Measurements from ENCODE around the gene SALL2. TPM values are rescaled to one million over a fixed set of nuclear protein-coding genes. Genes with fewer than 3 reads are reported as not detected.
A peak's percentile ranks its signal among the peaks of the same experiment; 100 is the strongest.

The SALL2 gene
- total and polyA plus RNA-seq, 2 of the 8 experiments (the other 6 are each of a cell fraction or from before 2014, with no cell fraction given): 310 to 360 TPM

GRCh38 chr14:21501568-21501967 is 24.6 kb downstream of the SALL2 start:
- H3K4ac ChIP-seq (replicated peaks; ENCODE audit: insufficient read length, low read depth, low read length): no peak overlapping the region
- no peak overlapping the region for H2BK5ac ChIP-seq (ENCODE audit: low read depth, low read length)
- H4K8ac ChIP-seq (ENCODE audit: extremely low read depth, insufficient read depth, low read length): no peak overlapping the region
- H3K36me3 ChIP-seq (ENCODE audit: control insufficient read depth in 2 of 4, insufficient read depth in 4 of 4, low read length in 3 of 4): peaks cover 37 to 88% (median 60%) of the 10 kb centered on the region in 4 experiments
- no peak overlapping the region for H2BK15ac ChIP-seq (ENCODE audit: low read length)
- H3K79me2 ChIP-seq (ENCODE audit: control insufficient read depth in 1 of 2, insufficient read depth in 2 of 2, low read length in 2 of 2): peaks cover 0 to 33% of the 10 kb centered on the region in 2 experiments; a peak in 3 of 4 replicates
- no peaks in the 10 kb centered on the region for H3K9me3 ChIP-seq (ENCODE audit: insufficient read depth in 2 of 2, low read depth in 1 of 2, low read length in 1 of 2)
- no peak overlapping the region for H3K23ac ChIP-seq (ENCODE audit: insufficient read length)
- no peak overlapping the region for H3K4me3 ChIP-seq (ENCODE audit: extremely low read depth in 1 of 4, insufficient read depth in 2 of 4, low read depth in 3 of 4, low read length in 4 of 4)
- no peak overlapping the region for H3K14ac ChIP-seq (ENCODE audit: insufficient read length)
- WGBS, 2 experiments (ENCODE audit: extremely low coverage in 1 of 2, insufficient coverage in 1 of 2, insufficient read length in 1 of 2, insufficient replicate concordance in 2 of 2, low coverage in 1 of 2, low lambda C conversion rate in 2 of 2, missing lambda C conversion rate in 1 of 2): 98% methylated on average over 5 of the region's 5 CpGs; no CpG with 5 or more reads in 1 of the 2 experiments
- H3K18ac ChIP-seq (ENCODE audit: extremely low read depth, low read length): no peak overlapping the region
- H2AK5ac ChIP-seq (ENCODE audit: low read depth, low read length): no peak overlapping the region
- H2BK20ac ChIP-seq (ENCODE audit: low read length): no peak overlapping the region
- no peak overlapping the region for H3K4me2 ChIP-seq (ENCODE audit: insufficient read depth in 1 of 2, low read depth in 2 of 2, low read length in 2 of 2)
- no peak overlapping the region for H3K27ac ChIP-seq (ENCODE audit: low read depth, low read length)
- no peak overlapping the region for H3K56ac ChIP-seq (replicated peaks; ENCODE audit: insufficient read length, low read depth, low read length)
- no peak overlapping the region for H2AFZ ChIP-seq (ENCODE audit: low read length)
- H3K4me1 ChIP-seq (replicated peaks in 1 of 4; ENCODE audit: control insufficient read depth in 3 of 4, insufficient read depth in 4 of 4, low read length in 3 of 4): peaks cover 0 to 4% (median 1%) of the 10 kb centered on the region in 4 experiments; a peak in 2 of 7 replicates
- no peak overlapping the region for H3K9ac ChIP-seq (replicated peaks in 1 of 4; ENCODE audit: extremely low read depth in 1 of 4, low read depth in 3 of 4, low read length in 3 of 4)
- H4K5ac ChIP-seq (ENCODE audit: insufficient read length, low read depth, low read length): no peak overlapping the region
- no peak overlapping the region for H2BK120ac ChIP-seq (replicated peaks; ENCODE audit: low read depth, low read length)
- ChIA-PET CTCF (ENCODE audit: partially characterized antibody) (interaction anchor here (1.0 to 5.4 kb wide), 5 partner anchors 10 to 56 kb away, joined by 3 to 64 read pairs (median 3); partner anchors contain the start of genes METTL3, RAB2B and TOX4), POLR2A (ENCODE audit: partially characterized antibody) (interaction anchor here (0.6 to 5.9 kb wide), 10 partner anchors 9 to 419 kb away, joined by 3 to 61 read pairs (median 7); partner anchors contain the start of genes METTL3, RAB2B, SALL2 and TOX4)
- H4K91ac ChIP-seq (replicated peaks; ENCODE audit: insufficient read length, low read length): no peak overlapping the region
- H3K79me1 ChIP-seq (ENCODE audit: low read depth, low read length): 0 out of 2 replicates have a peak, but pooled peaks cover under 1% of the 10 kb centered on the region
- no peaks in the 10 kb centered on the region for H3K27me3 ChIP-seq (replicated peaks in 1 of 4; ENCODE audit: control insufficient read depth in 3 of 4, extremely low read depth in 1 of 4, insufficient read depth in 3 of 4, low read length in 3 of 4)
- H3K23me2 ChIP-seq (ENCODE audit: low read depth, low read length): no peaks in the 10 kb centered on the region
- H4K20me1 ChIP-seq (replicated peaks in 1 of 2; ENCODE audit: control insufficient read depth in 1 of 2, insufficient read depth in 2 of 2, low read length in 2 of 2): peaks cover 0 to 7% of the 10 kb centered on the region in 2 experiments
- no peak for FAIRE-seq
- H2BK12ac ChIP-seq (ENCODE audit: low read depth, low read length): no peak overlapping the region
- peak in 1 of 2 experiments; percentile 23 for DNase-seq (ENCODE audit: low read depth in 1 of 2, low spot score in 2 of 2)
- TF ChIP-seq TBP (IDR thresholded peaks at IDR 0.05; ENCODE audit: low read depth, low read length) (no peak), GABPA (IDR thresholded peaks at IDR 0.05; ENCODE audit: borderline replicate concordance, insufficient read depth, low read length) (no peak), ASH2L (IDR thresholded peaks at IDR 0.05; ENCODE audit: low read length) (no peak), POLR2AphosphoS5 (IDR thresholded peaks at IDR 0.05; ENCODE audit: low read depth, low read length) (no peak), CHD2 (IDR thresholded peaks at IDR 0.05; ENCODE audit: low read length) (no peak), CHD1 (IDR thresholded peaks at IDR 0.05; ENCODE audit: low read depth, low read length) (no peak), CTBP2 (IDR thresholded peaks at IDR 0.05; ENCODE audit: borderline replicate concordance, insufficient read depth, insufficient read length, low read length) (no peak), SP2 (IDR thresholded peaks at IDR 0.05; ENCODE audit: low read length) (no peak), MAFK (IDR thresholded peaks at IDR 0.05; ENCODE audit: low read depth, low read length) (no peak)
